ENCODE data around the gene SMIM29. TPM values are rescaled to one million over a fixed set of nuclear protein-coding genes. Genes with fewer than 3 reads are reported as not detected.

Gene SMIM29
- polyA plus RNA-seq, 1 donor (not counting 4 experiments of a cell fraction or from before 2014, with no cell fraction given), result 27.4 TPM

DNA sequence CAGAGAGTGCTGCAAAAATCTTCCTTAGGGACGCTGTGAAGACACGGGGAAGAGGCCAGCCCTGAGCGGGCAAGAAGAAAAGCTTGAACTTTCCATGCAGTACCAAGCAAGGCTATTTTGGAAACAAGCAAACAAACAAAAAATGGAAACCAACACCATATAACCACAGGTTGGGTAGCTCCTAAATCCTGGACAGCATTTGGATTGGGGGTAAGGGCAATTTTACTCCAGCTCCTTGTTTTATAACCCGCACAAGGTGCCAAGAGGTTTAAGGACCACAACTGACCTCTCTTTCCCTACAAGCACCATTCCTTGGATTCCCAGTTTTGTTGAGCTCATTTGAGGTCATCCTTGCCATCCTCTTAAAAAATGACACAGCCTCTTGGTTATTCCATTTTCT, 31.4 kb upstream of the SMIM29 start:
- Histone ChIP-seq H3K9me3 (ENCODE audit: control insufficient read depth, low read depth, low read length) (no peaks in the 10 kb centered on the region), H3K79me2 (ENCODE audit: control insufficient read depth, insufficient read depth, low read length) (no peaks in the 10 kb centered on the region), H3K4me1 (ENCODE audit: control insufficient read depth, extremely low read depth, insufficient read depth, low read length) (no peaks in the 10 kb centered on the region), H4K20me1 (ENCODE audit: control insufficient read depth, extremely low read depth, insufficient read depth, low read length) (no peaks in the 10 kb centered on the region), H3K4me3 (ENCODE audit: control insufficient read depth in 2 of 3, extremely low read depth in 1 of 3, insufficient read depth in 2 of 3, low read depth in 1 of 3, low read length in 3 of 3) (no peak overlapping the region), H2AFZ (ENCODE audit: control insufficient read depth, low read length) (no peak overlapping the region), H3K9ac (ENCODE audit: control insufficient read depth, extremely low read depth, insufficient read depth, low read length) (no peak overlapping the region), H3K27ac (ENCODE audit: control insufficient read depth, insufficient read depth, low read length) (no peak overlapping the region), H3K27me3 (ENCODE audit: control insufficient read depth, extremely low read depth, insufficient read depth, low read length) (no peaks in the 10 kb centered on the region), H3K36me3 (ENCODE audit: control insufficient read depth in 2 of 2, extremely low read depth in 1 of 2, insufficient read depth in 2 of 2, low read length in 2 of 2) (peaks cover 6 to 17% of the 10 kb centered on the region in 2 experiments), H3K4me2 (ENCODE audit: control insufficient read depth, extremely low read depth, insufficient read depth, low read depth, low read length) (no peak overlapping the region), H3K9me1 (ENCODE audit: control insufficient read depth, extremely low read depth, insufficient read depth, low read length) (no peaks in the 10 kb centered on the region)
- FAIRE-seq (no peak), DNase-seq (ENCODE audit: low read depth, low spot score) (no peak)
- TF ChIP-seq EZH2 (IDR thresholded peaks at IDR 0.05; ENCODE audit: low read length), result no peak
- no peak for TF ChIP-seq CTCF (optimal IDR thresholded peaks at IDR 0.05 in 1 of 3, IDR thresholded peaks at IDR 0.05 in 1 of 3, conservative IDR thresholded peaks at IDR 0.05 in 1 of 3; ENCODE audit: extremely low read depth in 1 of 3, insufficient read depth in 2 of 3, low read length in 3 of 3)
- dilution Hi-C loops (cut with MboI; ENCODE audit: extremely low pct_ligation_motif_present, low sequenced_read_pairs), result no loop called here

DNA sequence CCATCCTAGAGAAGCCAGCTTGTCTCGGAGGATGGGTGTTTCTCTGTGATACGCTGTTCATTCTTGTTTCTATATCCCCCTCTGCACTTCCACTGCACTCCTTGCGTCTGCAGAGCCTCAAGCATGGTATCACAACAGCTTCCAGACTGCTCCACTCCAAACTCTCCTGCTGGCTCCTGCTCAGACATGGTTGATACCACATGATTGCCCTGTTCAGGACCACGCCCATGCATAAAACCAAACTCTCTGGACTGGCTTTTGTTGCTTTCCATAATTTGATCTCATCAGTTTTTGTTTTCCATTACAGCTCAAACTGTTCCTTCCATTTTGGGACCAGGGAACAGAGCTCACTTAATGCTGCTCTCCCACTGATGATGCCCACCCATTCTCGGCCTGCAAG, 30.0 kb upstream of the SMIM29 start:
- DNase-seq (ENCODE audit: low read depth, low spot score), result no peak
- Histone ChIP-seq H3K36me3 (ENCODE audit: control insufficient read depth in 2 of 2, extremely low read depth in 1 of 2, insufficient read depth in 2 of 2, low read length in 2 of 2) (peaks cover 3 to 10% of the 10 kb centered on the region in 2 experiments), H2AFZ (ENCODE audit: control insufficient read depth, low read length) (no peak overlapping the region), H3K4me3 (ENCODE audit: control insufficient read depth in 2 of 3, extremely low read depth in 1 of 3, insufficient read depth in 2 of 3, low read depth in 1 of 3, low read length in 3 of 3) (no peak overlapping the region), H3K27ac (ENCODE audit: control insufficient read depth, insufficient read depth, low read length) (no peak overlapping the region), H3K27me3 (ENCODE audit: control insufficient read depth, extremely low read depth, insufficient read depth, low read length) (no peaks in the 10 kb centered on the region), H3K4me1 (ENCODE audit: control insufficient read depth, extremely low read depth, insufficient read depth, low read length) (no peaks in the 10 kb centered on the region), H4K20me1 (ENCODE audit: control insufficient read depth, extremely low read depth, insufficient read depth, low read length) (no peaks in the 10 kb centered on the region), H3K4me2 (ENCODE audit: control insufficient read depth, extremely low read depth, insufficient read depth, low read depth, low read length) (no peak overlapping the region), H3K9me3 (ENCODE audit: control insufficient read depth, low read depth, low read length) (no peaks in the 10 kb centered on the region), H3K79me2 (ENCODE audit: control insufficient read depth, insufficient read depth, low read length) (no peaks in the 10 kb centered on the region), H3K9me1 (ENCODE audit: control insufficient read depth, extremely low read depth, insufficient read depth, low read length) (no peaks in the 10 kb centered on the region), H3K9ac (ENCODE audit: control insufficient read depth, extremely low read depth, insufficient read depth, low read length) (no peak overlapping the region)
- dilution Hi-C loops (cut with MboI; ENCODE audit: extremely low pct_ligation_motif_present, low sequenced_read_pairs), result no loop called here
- TF ChIP-seq CTCF (optimal IDR thresholded peaks at IDR 0.05 in 1 of 3, IDR thresholded peaks at IDR 0.05 in 1 of 3, conservative IDR thresholded peaks at IDR 0.05 in 1 of 3; ENCODE audit: extremely low read depth in 1 of 3, insufficient read depth in 2 of 3, low read length in 3 of 3), result no peak
- no peak for FAIRE-seq
